Cerebellar cortex (tissue), 1 donor: ENCODE results near the gene RAPGEF1.

Experiments
- DNase-seq: peaks from one replicate; pipeline ENCODE4 v3.0.0-alpha.2; 2015; ENCODE audit warnings: low spot score

RAPGEF1 gene

DNA sequence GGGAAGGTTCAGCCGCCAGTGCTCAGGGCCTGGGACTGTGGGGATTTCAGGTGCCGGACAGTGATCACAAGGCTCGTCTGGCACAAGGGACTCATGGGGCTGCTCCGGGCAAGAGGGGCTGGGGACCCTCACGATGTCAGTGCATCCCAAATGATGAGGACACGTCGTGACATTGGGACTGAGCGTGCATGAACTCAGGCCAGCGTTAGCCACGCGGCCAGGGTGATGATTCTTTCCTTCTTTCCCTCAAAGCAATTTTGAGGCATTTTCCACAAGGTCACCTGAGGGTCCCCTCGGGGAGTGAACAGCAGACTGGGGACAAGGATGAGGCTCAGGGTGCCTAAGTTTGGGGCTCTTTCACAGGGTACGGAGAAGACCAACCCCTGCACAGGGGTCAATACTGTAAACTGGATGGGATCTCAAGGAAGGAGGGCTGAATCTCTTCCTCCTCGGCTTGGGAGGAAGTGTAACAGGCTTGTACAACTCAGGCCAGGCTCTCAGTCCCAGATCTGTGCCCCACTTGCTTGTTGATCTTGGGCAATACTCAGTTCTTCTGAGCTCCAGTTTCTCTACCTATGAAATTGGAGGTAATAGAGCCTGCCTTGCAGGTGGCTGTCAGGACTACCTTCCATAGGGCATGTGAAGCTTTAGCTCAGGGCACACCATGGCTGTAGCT lies 116.1 kb downstream of the RAPGEF1 start:
- DNase-seq: no peak

GRCh38 chr9:131622523-131622922 lies 117.4 kb downstream of the RAPGEF1 start:
- DNase-seq: no peak

- no peak for DNase-seq
Measured at GRCh38 chr9:131621551-131622358, 118.1 kb downstream of the RAPGEF1 start.

- DNase-seq: peak; percentile 23
Measured at GRCh38 chr9:131620764-131621520, 118.9 kb downstream of the RAPGEF1 start.

DNA sequence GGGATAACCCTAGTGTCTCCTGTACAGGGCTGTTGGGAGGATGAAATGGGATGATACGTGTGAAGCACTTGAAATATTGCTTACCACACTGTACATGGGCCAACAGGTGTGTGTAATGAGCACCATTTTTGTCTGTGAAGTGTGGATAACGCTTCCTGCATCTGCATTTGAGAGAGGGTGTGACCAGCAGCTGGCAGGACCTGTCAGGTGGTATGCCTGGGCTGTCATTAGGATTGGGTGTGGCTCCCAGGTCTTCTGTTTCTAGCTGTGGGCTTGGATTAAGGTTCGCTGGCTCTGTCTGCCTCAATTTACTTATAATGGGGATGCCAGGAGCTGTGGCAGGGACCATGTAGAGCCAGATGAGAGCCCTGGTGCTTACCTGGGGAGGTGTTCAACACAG lies 120.2 kb downstream of the RAPGEF1 start:
- DNase-seq: no peak

- DNase-seq: no peak
Measured at GRCh38 chr9:131618785-131619184, 121.1 kb downstream of the RAPGEF1 start.

- peak; percentile 47 for DNase-seq
Measured at GRCh38 chr9:131618071-131618479, 121.8 kb downstream of the RAPGEF1 start.

DNA sequence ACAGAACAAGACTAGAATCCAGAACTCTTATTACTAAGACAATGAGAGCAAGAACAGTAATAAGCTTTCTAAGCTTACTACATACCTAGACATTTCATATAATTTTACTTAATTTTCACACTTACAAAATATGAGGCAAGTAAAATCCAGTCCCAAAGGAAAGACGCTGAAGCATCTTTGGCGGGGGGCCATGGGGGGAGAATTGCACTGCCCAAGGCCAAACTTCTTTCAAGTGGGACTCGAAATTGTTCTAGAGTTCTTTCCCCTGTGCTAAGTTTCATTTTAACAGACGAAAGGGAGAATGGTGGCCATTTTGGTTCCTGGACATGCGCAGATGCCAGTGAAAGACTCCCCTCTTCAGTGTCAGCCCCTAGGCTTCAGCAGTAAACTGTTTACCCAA lies 122.3 kb downstream of the RAPGEF1 start:
- DNase-seq: no peak

GRCh38 chr9:131616983-131617604 lies 122.8 kb downstream of the RAPGEF1 start:
- DNase-seq: no peak

- DNase-seq: no peak
Measured at GRCh38 chr9:131614340-131614915, 125.4 kb downstream of the RAPGEF1 start.

GRCh38 chr9:131613921-131614320 lies 126.0 kb downstream of the RAPGEF1 start:
- DNase-seq: no peak

GRCh38 chr9:131612851-131613250 lies 127.0 kb downstream of the RAPGEF1 start:
- DNase-seq: no peak

DNA sequence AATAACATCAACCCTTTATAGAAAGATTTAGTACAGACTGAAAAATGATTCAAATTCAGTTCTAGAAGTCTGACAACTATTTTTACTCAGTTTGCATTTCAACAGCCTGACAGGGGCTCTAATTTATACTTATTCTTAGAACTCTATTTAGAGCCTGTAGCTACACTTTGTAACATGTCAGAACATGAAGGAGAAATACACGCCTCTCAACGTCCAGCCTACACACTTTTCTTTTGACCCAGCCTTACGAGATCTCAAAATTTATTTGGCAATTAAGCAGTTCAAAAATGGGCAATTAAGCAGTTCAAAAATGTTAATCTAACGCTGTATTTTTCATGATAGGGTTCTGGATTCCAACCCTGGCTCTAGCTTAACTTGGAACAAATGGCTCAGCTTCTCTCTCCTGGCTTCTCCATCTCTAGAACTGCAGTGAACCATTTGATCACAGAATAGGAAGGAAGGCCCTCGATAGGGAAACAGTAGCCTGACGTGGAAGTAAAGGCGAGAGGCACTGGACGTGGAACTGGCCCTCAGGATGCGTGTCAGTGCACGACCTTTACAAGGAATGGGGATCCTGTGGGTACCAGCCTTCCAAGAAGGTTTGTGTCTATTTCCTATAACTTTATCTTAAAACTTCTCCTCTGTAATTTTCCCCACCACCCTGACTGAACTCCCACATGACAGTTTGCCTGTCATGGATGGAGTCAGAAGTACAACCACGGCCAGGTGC lies 128.1 kb downstream of the RAPGEF1 start:
- no peak for DNase-seq

- DNase-seq: peak; percentile 40
Measured at GRCh38 chr9:131610231-131610761, 129.6 kb downstream of the RAPGEF1 start.

DNA sequence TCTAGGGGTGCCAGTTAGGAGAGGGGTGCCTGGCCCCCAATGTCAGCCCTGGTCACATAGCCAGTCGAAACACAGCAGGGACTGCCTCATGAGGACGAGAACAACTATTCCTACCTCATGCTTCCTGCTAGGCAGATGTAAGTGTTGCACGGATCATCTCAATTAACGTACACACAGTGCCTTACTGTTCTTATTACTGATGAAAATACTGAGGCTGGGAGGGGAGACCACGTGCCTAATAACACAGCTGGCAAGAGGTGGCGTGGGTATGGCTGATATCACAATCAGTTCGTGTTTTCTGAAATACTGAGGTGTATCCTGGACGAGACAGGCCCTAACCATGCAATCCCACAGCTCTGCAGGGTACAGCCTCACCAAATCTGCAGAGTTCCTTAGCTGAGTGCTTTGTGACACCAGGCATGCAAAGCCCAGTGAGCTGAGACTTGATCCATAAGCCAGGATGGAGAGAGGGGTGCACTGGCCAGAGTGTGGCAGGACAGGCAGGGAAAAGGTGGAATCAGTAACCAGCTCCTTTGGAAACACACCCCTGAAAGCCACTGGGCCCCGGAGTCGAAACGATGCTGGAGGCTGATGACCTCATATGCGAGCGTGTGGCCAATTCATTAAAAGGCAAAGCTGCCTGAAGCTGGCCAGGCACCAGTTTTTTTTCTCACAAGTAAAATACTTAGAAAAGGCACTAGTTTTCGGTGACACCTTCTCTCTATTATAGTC lies 130.6 kb downstream of the RAPGEF1 start:
- DNase-seq: peak; percentile 84

- peak; percentile 86 for DNase-seq
Measured at GRCh38 chr9:131608493-131609037, 131.3 kb downstream of the RAPGEF1 start.

- no peak for DNase-seq
Measured at GRCh38 chr9:131607591-131607990, 132.3 kb downstream of the RAPGEF1 start.

DNA sequence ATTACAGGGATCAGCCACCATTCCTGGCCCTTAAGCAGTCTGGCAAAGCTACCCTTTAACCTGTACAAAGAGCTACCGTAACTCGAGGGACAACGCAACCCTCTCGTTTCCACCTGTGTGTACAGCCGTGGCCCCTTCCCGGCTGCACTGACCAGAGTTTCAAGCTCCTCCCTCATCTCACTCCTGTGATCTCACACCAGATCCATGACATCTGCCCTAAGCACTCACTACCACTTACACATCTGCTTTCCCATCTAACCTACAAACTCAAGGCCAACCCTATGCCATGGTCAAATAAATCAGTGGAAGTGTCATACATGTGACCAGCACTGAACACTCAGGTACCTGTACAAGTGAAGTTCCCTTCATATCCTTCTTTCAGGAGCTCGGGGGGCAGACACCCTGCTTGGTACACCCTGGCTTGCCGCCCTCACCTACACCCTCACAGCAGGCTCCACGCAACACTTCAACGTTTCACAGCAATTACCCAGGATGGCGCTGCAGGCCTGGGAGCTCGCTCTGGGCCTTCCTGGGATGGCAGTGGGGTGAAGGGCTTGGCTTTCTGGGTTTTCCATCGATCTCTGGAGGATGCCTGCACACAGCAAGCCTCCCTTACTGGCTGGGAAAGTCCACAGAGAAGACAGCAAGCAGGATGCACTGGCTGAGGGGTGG lies 132.8 kb downstream of the RAPGEF1 start:
- DNase-seq: no peak
